ENCODE results near the gene RNASE13.

The RNASE13 gene

DNA sequence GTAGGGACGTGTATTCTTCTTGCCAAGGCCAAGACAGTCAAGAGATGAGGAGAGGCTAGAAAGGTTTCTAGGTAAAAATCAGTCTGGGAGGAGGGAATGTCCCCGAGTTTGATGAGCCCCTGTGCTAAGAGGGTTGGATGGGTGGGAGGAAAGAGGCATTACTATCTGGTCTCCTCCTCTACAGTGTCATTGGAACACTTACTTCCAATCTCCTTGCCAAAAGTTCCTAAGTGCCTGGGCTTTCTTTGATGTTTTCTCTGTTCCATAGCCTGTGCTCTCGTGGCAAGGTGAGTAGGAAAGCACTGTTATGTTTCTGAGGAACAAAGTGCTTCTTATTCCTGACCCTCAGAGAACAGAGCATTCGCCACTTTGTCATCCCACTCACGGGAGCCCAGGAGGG, at the start of gene RNASE13:
Gene RNASE13 (minus strand): TSS at position 101 of the 400 bp plus-strand sequence. CDS start 519 bp downstream, outside the sequence.
- DNase-seq (ENCODE audit: low spot score) = no peak

- DNase-seq (ENCODE audit: low spot score) = no peak
These were observed 49.8 kb upstream of the RNASE13 start for GRCh38 chr14:21084396-21084795.

GRCh38 chr14:21083565-21084325, 49.1 kb upstream of the RNASE13 start:
- DNase-seq (ENCODE audit: low spot score) = no peak

DNA sequence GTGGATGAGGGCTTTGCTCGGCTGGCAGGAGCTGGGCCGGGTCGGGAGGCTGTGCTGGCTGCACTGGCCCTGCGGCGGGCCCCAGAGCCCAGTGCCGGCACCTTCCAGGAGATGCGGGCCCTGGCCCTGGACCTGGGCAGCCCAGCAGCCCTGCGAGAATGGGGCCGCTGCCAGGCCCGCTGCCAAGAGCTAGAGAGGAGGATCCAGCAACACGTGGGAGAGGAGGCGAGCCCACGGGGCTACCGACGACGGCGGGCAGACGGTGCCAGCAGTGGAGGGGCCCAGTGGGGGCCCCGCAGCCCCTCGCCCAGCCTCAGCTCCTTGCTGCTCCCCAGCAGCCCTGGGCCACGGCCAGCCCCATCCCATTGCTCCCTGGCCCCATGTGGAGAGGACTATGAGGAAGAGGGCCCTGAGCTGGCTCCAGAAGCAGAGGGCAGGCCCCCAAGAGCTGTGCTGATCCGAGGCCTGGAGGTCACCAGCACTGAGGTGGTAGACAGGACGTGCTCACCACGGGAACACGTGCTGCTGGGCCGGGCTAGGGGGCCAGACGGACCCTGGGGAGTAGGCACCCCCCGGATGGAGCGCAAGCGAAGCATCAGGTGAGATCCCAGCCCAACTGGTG, 47.0 kb upstream of the RNASE13 start:
- DNase-seq (ENCODE audit: low spot score) = no peak

DNA sequence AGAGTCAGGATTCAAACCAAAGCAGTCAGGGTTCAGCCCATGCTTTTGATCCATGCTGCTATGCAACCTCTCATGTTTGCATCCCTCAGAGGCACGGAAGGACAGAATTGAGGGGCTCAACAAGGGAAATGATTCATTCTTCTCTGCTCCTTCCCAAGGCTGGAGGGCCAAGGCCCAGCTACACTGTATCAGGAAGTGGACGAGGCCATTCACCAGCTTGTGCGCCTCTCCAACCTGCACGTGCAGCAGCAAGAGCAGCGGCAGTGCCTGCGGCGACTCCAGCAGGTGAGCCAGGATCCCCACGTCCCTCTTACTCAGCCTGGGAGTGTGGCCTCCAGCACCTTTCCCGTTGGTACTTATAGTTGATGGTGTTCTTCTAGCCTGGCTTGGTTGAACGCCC, 44.1 kb upstream of the RNASE13 start:
- no peak for DNase-seq (ENCODE audit: low spot score)

GRCh38 chr14:21078287-21078686, 43.7 kb upstream of the RNASE13 start:
- no peak for DNase-seq (ENCODE audit: low spot score)

GRCh38 chr14:21077672-21078071, 43.1 kb upstream of the RNASE13 start:
- no peak for DNase-seq (ENCODE audit: low spot score)

- DNase-seq (ENCODE audit: low spot score) = no peak
These were observed 41.3 kb upstream of the RNASE13 start for GRCh38 chr14:21075719-21076437.

DNA sequence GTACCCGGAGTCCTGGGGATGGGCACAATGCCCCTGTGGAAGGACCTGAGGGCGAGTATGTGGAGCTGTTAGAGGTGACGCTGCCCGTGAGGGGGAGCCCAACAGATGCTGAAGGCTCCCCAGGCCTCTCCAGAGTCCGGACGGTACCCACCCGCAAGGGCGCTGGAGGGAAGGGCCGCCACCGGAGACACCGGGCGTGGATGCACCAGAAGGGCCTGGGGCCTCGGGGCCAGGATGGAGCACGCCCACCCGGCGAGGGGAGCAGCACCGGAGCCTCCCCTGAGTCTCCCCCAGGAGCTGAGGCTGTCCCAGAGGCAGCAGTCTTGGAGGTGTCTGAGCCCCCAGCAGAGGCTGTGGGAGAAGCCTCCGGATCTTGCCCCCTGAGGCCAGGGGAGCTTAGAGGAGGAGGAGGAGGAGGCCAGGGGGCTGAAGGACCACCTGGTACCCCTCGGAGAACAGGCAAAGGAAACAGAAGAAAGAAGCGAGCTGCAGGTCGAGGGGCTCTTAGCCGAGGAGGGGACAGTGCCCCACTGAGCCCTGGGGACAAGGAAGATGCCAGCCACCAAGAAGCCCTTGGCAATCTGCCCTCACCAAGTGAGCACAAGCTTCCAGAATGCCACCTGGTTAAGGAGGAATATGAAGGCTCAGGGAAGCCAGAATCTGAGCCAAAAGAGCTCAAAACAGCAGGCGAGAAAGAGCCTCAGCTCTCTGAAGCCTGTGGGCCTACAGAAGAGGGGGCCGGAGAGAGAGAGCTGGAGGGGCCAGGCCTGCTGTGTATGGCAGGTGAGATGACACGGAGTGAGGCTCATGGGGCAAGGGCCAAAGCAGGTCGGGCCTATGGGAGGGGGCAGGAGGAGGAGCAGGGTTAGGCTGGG, 40.0 kb upstream of the RNASE13 start:
- no peak for DNase-seq (ENCODE audit: low spot score)

GRCh38 chr14:21073921-21074320, 39.3 kb upstream of the RNASE13 start:
- DNase-seq (ENCODE audit: low spot score) = no peak

DNA sequence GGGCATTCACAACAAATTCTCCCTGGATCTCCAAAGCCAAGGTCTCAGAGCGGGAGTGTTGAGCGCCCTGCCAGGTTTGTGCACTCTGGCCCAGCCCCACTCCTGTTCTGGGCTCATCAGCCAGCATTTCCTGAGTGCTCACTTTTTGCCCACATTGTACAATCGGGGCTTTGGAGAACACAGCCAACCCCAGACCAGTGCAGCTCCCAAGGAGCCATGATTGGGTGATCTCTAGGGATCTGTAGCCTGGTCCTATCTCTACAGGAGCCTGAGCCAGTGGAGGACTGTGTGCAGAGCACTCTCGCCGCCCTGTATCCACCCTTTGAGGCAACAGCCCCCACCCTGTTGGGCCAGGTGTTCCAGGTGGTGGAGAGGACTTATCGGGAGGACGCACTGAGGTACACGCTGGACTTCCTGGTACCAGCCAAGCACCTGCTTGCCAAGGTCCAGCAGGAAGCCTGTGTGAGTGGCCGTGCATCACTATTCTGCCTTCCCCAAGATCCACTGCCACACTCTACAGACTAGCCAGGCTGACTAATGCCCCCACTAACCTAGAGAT, 38.3 kb upstream of the RNASE13 start:
- DNase-seq (ENCODE audit: low spot score) = no peak

DNA sequence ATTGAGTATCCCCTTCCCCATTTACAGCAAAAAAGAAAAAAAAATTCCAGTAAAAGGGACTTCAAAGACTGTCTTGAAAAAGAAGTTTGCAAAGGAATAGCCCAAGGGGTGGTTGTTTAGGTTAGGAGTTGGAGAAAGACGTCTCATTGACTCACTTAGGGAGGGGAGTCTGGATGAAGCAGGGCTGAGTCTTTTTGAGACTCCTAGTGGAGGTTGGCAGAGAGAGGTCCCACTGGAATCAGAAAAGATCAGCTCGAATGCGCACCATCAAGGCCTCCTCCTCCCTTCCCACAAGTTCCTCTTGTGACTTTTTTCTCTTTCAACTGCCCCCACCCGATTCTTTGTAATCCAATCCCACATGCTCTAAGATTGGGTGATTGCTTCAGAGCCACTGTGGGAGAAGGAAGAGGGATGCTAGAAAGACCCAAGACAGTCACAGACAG, 37.4 kb upstream of the RNASE13 start:
- DNase-seq (ENCODE audit: low spot score) = no peak

DNA sequence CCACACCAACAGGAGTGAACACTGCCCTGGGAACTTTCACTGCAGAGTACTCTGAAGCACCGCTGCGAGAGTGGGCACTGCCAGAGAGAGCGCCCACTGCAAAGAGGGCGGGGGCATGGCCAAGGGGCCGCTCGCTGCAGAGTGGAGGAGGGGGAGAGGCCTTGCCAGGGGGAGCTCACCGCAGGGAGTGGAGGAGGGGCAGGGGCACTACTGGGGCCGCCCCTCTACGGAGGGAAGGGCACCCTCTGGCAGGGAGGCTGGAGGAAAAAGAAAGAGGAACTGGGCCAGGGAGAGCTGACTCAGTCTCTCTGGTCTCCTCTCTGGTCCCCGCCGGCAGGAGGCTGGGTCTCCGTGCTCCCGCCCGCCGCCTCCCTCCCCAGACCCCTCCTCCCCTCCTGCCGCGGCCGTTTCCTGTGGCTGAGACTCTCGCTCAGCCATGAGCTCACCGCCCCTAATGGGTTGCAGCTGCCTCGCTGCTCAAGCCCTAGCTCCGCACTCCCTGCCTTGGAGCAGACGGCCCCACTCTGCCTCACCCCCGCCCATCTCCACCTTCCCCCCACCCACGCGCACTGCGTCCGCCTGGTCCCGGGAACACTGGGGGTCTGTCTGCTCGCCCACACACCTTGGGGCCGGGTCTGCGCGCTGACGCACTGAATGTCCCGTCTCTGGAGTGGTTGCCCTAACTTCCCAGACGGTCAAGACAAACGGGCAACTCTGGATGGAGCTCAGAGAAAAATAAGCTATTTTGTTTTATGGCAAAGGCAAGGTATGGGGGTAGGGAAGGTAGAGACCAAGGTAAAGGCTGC, 36.8 kb upstream of the RNASE13 start:
- DNase-seq (ENCODE audit: low spot score) = peak; percentile 50

DNA sequence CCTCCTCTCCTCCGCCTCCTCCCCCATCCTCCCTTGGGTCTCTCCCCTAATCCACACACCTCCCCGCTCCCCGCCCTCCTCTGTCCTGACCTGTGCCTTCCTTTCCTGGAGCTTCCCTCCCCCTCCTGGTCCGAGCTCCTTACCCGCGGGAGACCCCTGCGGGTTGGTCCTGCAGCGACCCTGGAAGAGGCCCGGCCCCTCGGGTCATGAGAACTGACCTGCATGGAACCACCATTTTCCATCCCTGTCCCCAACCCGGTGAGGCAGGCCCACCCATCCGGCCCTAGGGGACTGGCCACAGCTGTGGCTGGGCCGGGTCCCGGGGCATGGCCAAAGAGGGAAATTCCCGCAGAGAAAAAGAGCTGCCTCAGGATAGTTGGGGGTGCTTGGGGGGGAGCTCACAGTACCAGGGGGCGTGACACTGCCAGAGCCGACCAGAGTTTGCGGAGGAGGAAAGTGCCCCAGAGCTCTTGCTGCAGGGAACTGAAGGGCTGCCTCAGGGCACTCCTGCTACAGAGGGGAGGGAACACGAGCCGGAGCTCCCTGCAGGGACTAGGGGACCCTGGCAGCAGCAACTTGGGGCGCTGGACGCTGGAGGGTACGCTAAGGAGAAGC, 36.1 kb upstream of the RNASE13 start:
- no peak for DNase-seq (ENCODE audit: low spot score)

- DNase-seq (ENCODE audit: low spot score) = no peak
These were observed 35.5 kb upstream of the RNASE13 start, which contains the start of gene ARHGEF40 for GRCh38 chr14:21070083-21070609. Gene ARHGEF40, plus strand, starts transcription at chr14:21070304. Its CDS starts 93 bp downstream, at chr14:21070397.

- DNase-seq (ENCODE audit: low spot score) = no peak
These were observed 34.9 kb upstream of the RNASE13 start for GRCh38 chr14:21069388-21070082.

DNA sequence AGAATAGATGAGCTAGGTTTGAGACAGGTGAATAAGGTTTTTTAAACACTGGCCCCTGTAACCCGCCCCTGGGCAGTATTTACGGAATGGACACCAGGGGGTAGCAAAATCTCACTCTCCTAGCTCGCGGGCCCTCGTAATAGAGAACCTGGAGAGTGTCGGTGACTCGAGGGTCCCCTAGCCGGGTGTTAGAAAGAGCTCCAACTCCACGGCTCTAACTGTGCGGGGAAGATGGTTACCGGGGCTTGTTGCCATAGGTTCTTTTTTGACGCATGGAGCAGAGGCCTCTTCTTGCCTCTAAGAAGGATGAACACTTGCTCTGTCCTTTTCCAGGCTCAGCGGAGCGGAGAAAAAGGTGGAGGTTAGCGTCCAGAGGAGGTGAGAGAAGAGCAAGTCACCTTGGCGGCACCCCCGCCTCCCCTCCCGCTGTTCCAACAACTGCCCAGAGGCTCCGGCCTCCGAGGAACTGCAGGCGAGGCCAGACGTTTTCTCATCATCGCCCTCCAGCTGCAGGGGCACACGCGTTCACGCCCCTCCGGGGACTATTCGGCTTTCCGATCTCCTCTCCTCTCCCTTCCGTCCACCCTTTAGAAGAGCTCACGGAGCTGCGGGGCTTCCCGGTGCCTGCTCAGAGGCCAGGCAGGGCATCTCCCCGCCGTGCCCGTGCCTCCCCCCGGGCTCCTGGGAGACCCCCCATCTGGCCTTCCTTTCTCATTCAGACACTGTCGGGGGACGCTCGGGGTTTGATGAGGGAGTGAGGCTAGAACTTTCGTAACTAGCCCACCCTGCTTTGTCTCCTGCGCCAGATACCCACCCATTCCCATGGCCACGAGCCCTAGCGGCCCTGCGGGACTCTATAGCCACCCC, 34.1 kb upstream of the RNASE13 start:
- peak; percentile 28 for DNase-seq (ENCODE audit: low spot score)

DNA sequence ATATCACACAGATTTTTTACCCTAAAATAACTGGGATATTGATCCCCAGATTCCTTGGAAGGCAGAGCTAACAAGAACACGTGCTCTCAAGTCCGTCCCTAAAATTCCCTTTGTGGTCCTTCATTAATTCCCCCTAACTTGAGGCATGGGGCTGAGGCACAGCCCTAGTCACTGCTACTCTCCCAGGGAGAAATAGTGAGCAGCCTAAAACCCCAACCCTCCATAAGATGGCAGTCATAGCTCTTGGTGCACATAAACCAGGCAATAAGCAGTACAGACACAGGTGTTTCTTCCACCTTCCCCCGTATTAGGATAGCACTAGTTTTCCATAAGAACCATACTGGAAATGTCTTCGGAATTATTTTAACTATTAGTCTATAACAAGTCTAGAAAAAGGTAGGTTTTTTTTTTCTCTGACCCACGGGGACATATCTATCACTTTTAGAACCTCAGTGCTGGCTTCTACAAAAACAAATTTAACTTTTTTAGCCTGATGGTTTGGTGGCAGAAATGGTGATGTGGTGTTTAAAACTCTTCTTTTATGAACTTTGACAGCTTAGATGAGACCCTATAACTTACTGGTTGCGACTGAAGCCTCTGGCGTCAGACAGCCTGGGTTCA, 32.4 kb upstream of the RNASE13 start:
- DNase-seq (ENCODE audit: low spot score) = no peak
